HG02943 (cell line): ENCODE data around the gene MARK3.

Source experiments
- ATAC-seq: cut with Tn5 transposase; IDR thresholded peaks from one replicate; pipeline ENCODE4 v1.9.1; 2021; ENCODE audit warnings: mild to moderate bottlenecking, low read depth, moderate library complexity; ENCODE audit not compliant: unreplicated experiment

MARK3 gene

GRCh38 chr14:103483600-103483999 lies 98.4 kb downstream of the MARK3 start:
- no peak for ATAC-seq

- no peak for ATAC-seq
These were observed 100.3 kb downstream of the MARK3 start for GRCh38 chr14:103485504-103485903.

- no peak for ATAC-seq
These were observed 102.9 kb downstream of the MARK3 start for GRCh38 chr14:103488071-103488470.

GRCh38 chr14:103488960-103489359 lies 103.7 kb downstream of the MARK3 start:
- no peak for ATAC-seq

- ATAC-seq = no peak
These were observed 104.4 kb downstream of the MARK3 start for GRCh38 chr14:103489621-103490020.

- ATAC-seq = no peak
These were observed 106.5 kb downstream of the MARK3 start for GRCh38 chr14:103491691-103492090.

- ATAC-seq = no peak
These were observed 107.1 kb downstream of the MARK3 start for GRCh38 chr14:103492156-103492925.

GRCh38 chr14:103495854-103496253 lies 110.6 kb downstream of the MARK3 start:
- no peak for ATAC-seq

GRCh38 chr14:103496776-103497175 lies 111.6 kb downstream of the MARK3 start:
- no peak for ATAC-seq

- no peak for ATAC-seq
These were observed 114.5 kb downstream of the MARK3 start for GRCh38 chr14:103499709-103500108.

- ATAC-seq = no peak
These were observed 115.2 kb downstream of the MARK3 start for GRCh38 chr14:103500148-103500990.

- no peak for ATAC-seq
These were observed 116.0 kb downstream of the MARK3 start for GRCh38 chr14:103501041-103501870.

- no peak for ATAC-seq
These were observed 116.9 kb downstream of the MARK3 start for GRCh38 chr14:103501921-103502669.

- no peak for ATAC-seq
These were observed 117.7 kb downstream of the MARK3 start for GRCh38 chr14:103502877-103503276.

GRCh38 chr14:103503296-103503695 lies 118.1 kb downstream of the MARK3 start:
- ATAC-seq = no peak

GRCh38 chr14:103504991-103505565 lies 119.9 kb downstream of the MARK3 start:
- ATAC-seq = no peak

- no peak for ATAC-seq
These were observed 122.5 kb downstream of the MARK3 start for GRCh38 chr14:103507751-103508150.

- ATAC-seq = no peak
These were observed 123.5 kb downstream of the MARK3 start for GRCh38 chr14:103508521-103509329.
